Measurements from ENCODE around the gene ACVR2B. TPM values are rescaled to one million over a fixed set of nuclear protein-coding genes. Genes with fewer than 3 reads are reported as not detected.
A peak's percentile ranks its signal among the peaks of the same experiment; 100 is the strongest.

Gene ACVR2B
- total and polyA plus RNA-seq, 7 experiments from 2014 or later: 0.71 to 14.0 (median 7.5) TPM

GRCh38 chr3:38497031-38497430, 43.3 kb downstream of the ACVR2B start:
- intact Hi-C loops (cut with micrococcal nuclease): loop anchor here (2.0 to 10.0 kb wide), 7 partner anchors 150 to 888 kb away; partner anchors contain the start of genes ACAA1 (in 2 of the 2), MYD88 (in 2 of the 2), SLC25A38 (in 1 of the 2) and XYLB (in 1 of the 2)
- DNase-seq (no peak), ATAC-seq (no peak)
- Mint-ChIP-seq H3K9me3 (no peaks in the 10 kb centered on the region), H3K4me1 (peaks cover 4 to 29% (median 24%) of the 10 kb centered on the region in 7 donors), H3K36me3 (peaks cover 2 to 19% (median 5%) of the 10 kb centered on the region in 5 donors), H3K4me3 (peak overlapping the region; percentile 82 to 98 (median 95)), H3K27me3 (no peaks in the 10 kb centered on the region), H3K27ac (peak overlapping the region; percentile 20 to 94 (median 86))
- POLR2A ChIA-PET: interaction anchor here (0.8 to 1.5 kb wide), 4 partner anchors 22 to 332 kb away, joined by 3 to 7 read pairs (median 4); partner anchors contain the start of gene OXSR1
- H3K36me3 ChIP-seq (ENCODE audit: control insufficient read depth in 2 of 3, insufficient read depth in 3 of 3, low read length in 3 of 3): peaks cover 0 to 16% (median 11%) of the 10 kb centered on the region in 3 experiments
- peak overlapping the region; percentile 92 for H3K4me3 ChIP-seq (ENCODE audit: low read length)
- H3K27me3 ChIP-seq (ENCODE audit: control insufficient read depth in 2 of 2, insufficient read depth in 2 of 2, low read length in 2 of 2): no peaks in the 10 kb centered on the region
- peaks cover 0 to 8% of the 10 kb centered on the region in 2 donors for H3K4me1 ChIP-seq (ENCODE audit: control insufficient read depth in 2 of 2, insufficient read depth in 2 of 2, low read length in 2 of 2)
- H3K27ac ChIP-seq (ENCODE audit: low read depth, low read length): no peak overlapping the region
- H3K9me3 ChIP-seq (ENCODE audit: control insufficient read depth in 2 of 3, low read length in 3 of 3): no peaks in the 10 kb centered on the region
- CTCF ChIA-PET: interaction anchor here (0.6 to 2.4 kb wide), 13 partner anchors 9 to 1589 kb away, joined by 3 to 15 read pairs (median 6); no protein-coding TSS in a partner anchor

GRCh38 chr3:38500688-38501417, 47.2 kb downstream of the ACVR2B start:
- peaks cover 4 to 33% (median 10%) of the 10 kb centered on the region in 5 donors for H3K36me3 Mint-ChIP-seq
- no peak for ATAC-seq
- H3K4me3 Mint-ChIP-seq: no peak overlapping the region
- no peaks in the 10 kb centered on the region for H3K27me3 Mint-ChIP-seq
- no peaks in the 10 kb centered on the region for H3K9me3 ChIP-seq (ENCODE audit: control insufficient read depth in 2 of 3, low read length in 3 of 3)
- no peak overlapping the region for H3K27ac Mint-ChIP-seq
- peaks cover 0 to 30% (median 16%) of the 10 kb centered on the region in 3 experiments for H3K36me3 ChIP-seq (ENCODE audit: control insufficient read depth in 2 of 3, insufficient read depth in 3 of 3, low read length in 3 of 3)
- H3K4me3 ChIP-seq (ENCODE audit: low read length): no peak overlapping the region
- POLR2A ChIA-PET: interaction anchor here (0.8 kb wide), 1 partner anchor 335 kb away, joined by 3 read pairs; the partner anchor contains the start of gene OXSR1
- H3K4me1 Mint-ChIP-seq: peaks cover 4 to 29% (median 24%) of the 10 kb centered on the region in 7 donors
- CTCF ChIA-PET: interaction anchor here (0.7 to 1.6 kb wide), 3 partner anchors 9 to 155 kb away, joined by 3 to 4 read pairs (median 3); no protein-coding TSS in a partner anchor
- no peaks in the 10 kb centered on the region for H3K27me3 ChIP-seq (ENCODE audit: control insufficient read depth in 2 of 2, insufficient read depth in 2 of 2, low read length in 2 of 2)
- intact Hi-C loops (cut with micrococcal nuclease): no loop called here
- H3K27ac ChIP-seq (ENCODE audit: low read depth, low read length): no peak overlapping the region
- DNase-seq: no peak
- H3K9me3 Mint-ChIP-seq: no peaks in the 10 kb centered on the region
- peaks cover 0 to 8% of the 10 kb centered on the region in 2 donors for H3K4me1 ChIP-seq (ENCODE audit: control insufficient read depth in 2 of 2, insufficient read depth in 2 of 2, low read length in 2 of 2)

GRCh38 chr3:38507120-38507519, 53.4 kb downstream of the ACVR2B start:
- no peak overlapping the region for H3K4me3 Mint-ChIP-seq
- peaks cover 8 to 40% (median 23%) of the 10 kb centered on the region in 5 donors for H3K36me3 Mint-ChIP-seq
- DNase-seq (no peak), ATAC-seq (no peak)
- intact Hi-C loops (cut with micrococcal nuclease): no loop called here
- Histone ChIP-seq H3K9me3 (ENCODE audit: control insufficient read depth in 2 of 3, low read length in 3 of 3) (no peaks in the 10 kb centered on the region), H3K36me3 (ENCODE audit: control insufficient read depth in 2 of 3, insufficient read depth in 3 of 3, low read length in 3 of 3) (peaks cover 0 to 33% (median 5%) of the 10 kb centered on the region in 3 experiments), H3K27ac (ENCODE audit: low read depth, low read length) (no peak overlapping the region), H3K4me1 (ENCODE audit: control insufficient read depth in 2 of 2, insufficient read depth in 2 of 2, low read length in 2 of 2) (no peaks in the 10 kb centered on the region), H3K4me3 (ENCODE audit: low read length) (no peak overlapping the region), H3K27me3 (ENCODE audit: control insufficient read depth in 2 of 2, insufficient read depth in 2 of 2, low read length in 2 of 2) (no peaks in the 10 kb centered on the region)
- CTCF ChIA-PET: no interaction called here
- POLR2A ChIA-PET: no interaction called here
- H3K9me3 Mint-ChIP-seq: no peaks in the 10 kb centered on the region
- H3K27ac Mint-ChIP-seq: peak overlapping the region in 3 of 9 donors; percentile 37 to 72 (median 60)
- peaks cover 0 to 2% (median 0%) of the 10 kb centered on the region in 7 donors for H3K4me1 Mint-ChIP-seq
- no peaks in the 10 kb centered on the region for H3K27me3 Mint-ChIP-seq

GRCh38 chr3:38509732-38510131, 56.0 kb downstream of the ACVR2B start:
- Histone ChIP-seq H3K4me3 (ENCODE audit: low read length) (no peak overlapping the region), H3K27ac (ENCODE audit: low read depth, low read length) (no peak overlapping the region), H3K27me3 (ENCODE audit: control insufficient read depth in 2 of 2, insufficient read depth in 2 of 2, low read length in 2 of 2) (no peaks in the 10 kb centered on the region), H3K9me3 (ENCODE audit: control insufficient read depth in 2 of 3, low read length in 3 of 3) (no peaks in the 10 kb centered on the region), H3K4me1 (ENCODE audit: control insufficient read depth in 2 of 2, insufficient read depth in 2 of 2, low read length in 2 of 2) (no peaks in the 10 kb centered on the region), H3K36me3 (ENCODE audit: control insufficient read depth in 2 of 3, insufficient read depth in 3 of 3, low read length in 3 of 3) (peaks cover 0 to 30% (median 2%) of the 10 kb centered on the region in 3 experiments)
- peaks cover 13 to 39% (median 28%) of the 10 kb centered on the region in 5 donors for H3K36me3 Mint-ChIP-seq
- H3K4me3 Mint-ChIP-seq: no peak overlapping the region
- DNase-seq: no peak
- CTCF ChIA-PET: interaction anchor here (1.4 kb wide), 1 partner anchor 11 kb away, joined by 6 read pairs; no protein-coding TSS in a partner anchor
- intact Hi-C loops (cut with micrococcal nuclease): no loop called here
- no peak for ATAC-seq
- H3K27me3 Mint-ChIP-seq: no peaks in the 10 kb centered on the region
- no peaks in the 10 kb centered on the region for H3K9me3 Mint-ChIP-seq
- peaks cover 0 to 2% (median 0%) of the 10 kb centered on the region in 7 donors for H3K4me1 Mint-ChIP-seq
- peak overlapping the region in 2 of 9 donors; percentile 25 for H3K27ac Mint-ChIP-seq
- POLR2A ChIA-PET: interaction anchor here (1.5 kb wide), 1 partner anchor 11 kb away, joined by 3 read pairs; no protein-coding TSS in a partner anchor

- CTCF ChIA-PET: interaction anchor here (0.6 to 1.4 kb wide), 4 partner anchors 10 to 597 kb away, joined by 3 to 6 read pairs (median 3); no protein-coding TSS in a partner anchor
- no peak overlapping the region for H3K4me3 ChIP-seq (ENCODE audit: low read length)
- no peaks in the 10 kb centered on the region for H3K27me3 ChIP-seq (ENCODE audit: control insufficient read depth in 2 of 2, insufficient read depth in 2 of 2, low read length in 2 of 2)
- Mint-ChIP-seq H3K36me3 (peaks cover 13 to 41% (median 28%) of the 10 kb centered on the region in 5 donors), H3K4me3 (no peak overlapping the region), H3K27me3 (no peaks in the 10 kb centered on the region), H3K9me3 (no peaks in the 10 kb centered on the region), H3K27ac (peak overlapping the region in 2 of 9 donors; percentile 22 to 25), H3K4me1 (peaks cover 0 to 2% (median 0%) of the 10 kb centered on the region in 7 donors)
- no peak for DNase-seq
- no peak for ATAC-seq
- intact Hi-C loops (cut with micrococcal nuclease): no loop called here
- no peaks in the 10 kb centered on the region for H3K9me3 ChIP-seq (ENCODE audit: control insufficient read depth in 2 of 3, low read length in 3 of 3)
- peaks cover 0 to 35% (median 0%) of the 10 kb centered on the region in 3 experiments for H3K36me3 ChIP-seq (ENCODE audit: control insufficient read depth in 2 of 3, insufficient read depth in 3 of 3, low read length in 3 of 3)
- POLR2A ChIA-PET: interaction anchor here (1.5 kb wide), 1 partner anchor 10 kb away, joined by 3 read pairs; no protein-coding TSS in a partner anchor
- no peaks in the 10 kb centered on the region for H3K4me1 ChIP-seq (ENCODE audit: control insufficient read depth in 2 of 2, insufficient read depth in 2 of 2, low read length in 2 of 2)
- no peak overlapping the region for H3K27ac ChIP-seq (ENCODE audit: low read depth, low read length)
These were observed 56.9 kb downstream of the ACVR2B start for GRCh38 chr3:38510631-38511030.

GRCh38 chr3:38511546-38511945, 57.9 kb downstream of the ACVR2B start:
- H3K27ac Mint-ChIP-seq: no peak overlapping the region

More at GRCh38 chr3:38511546-38511945, 57.9 kb downstream of the ACVR2B start:
- ATAC-seq (no peak), DNase-seq (no peak)
- intact Hi-C loops (cut with micrococcal nuclease): no loop called here
- H3K27ac ChIP-seq (ENCODE audit: low read depth, low read length): no peak overlapping the region
- H3K27me3 ChIP-seq (ENCODE audit: control insufficient read depth in 2 of 2, insufficient read depth in 2 of 2, low read length in 2 of 2): no peaks in the 10 kb centered on the region
- ChIA-PET POLR2A (no interaction called here), CTCF (interaction anchor here (0.9 to 1.2 kb wide), 2 partner anchors 10 to 488 kb away, joined by 3 to 5 read pairs; no protein-coding TSS in a partner anchor)
- peaks cover 0 to 2% (median 0%) of the 10 kb centered on the region in 7 donors for H3K4me1 Mint-ChIP-seq
- peaks cover 0 to 32% (median 0%) of the 10 kb centered on the region in 3 experiments for H3K36me3 ChIP-seq (ENCODE audit: control insufficient read depth in 2 of 3, insufficient read depth in 3 of 3, low read length in 3 of 3)
- no peaks in the 10 kb centered on the region for H3K27me3 Mint-ChIP-seq
- H3K4me3 ChIP-seq (ENCODE audit: low read length): no peak overlapping the region
- no peaks in the 10 kb centered on the region for H3K9me3 ChIP-seq (ENCODE audit: control insufficient read depth in 2 of 3, low read length in 3 of 3)
- no peaks in the 10 kb centered on the region for H3K9me3 Mint-ChIP-seq
- no peaks in the 10 kb centered on the region for H3K4me1 ChIP-seq (ENCODE audit: control insufficient read depth in 2 of 2, insufficient read depth in 2 of 2, low read length in 2 of 2)
- peaks cover 13 to 48% (median 29%) of the 10 kb centered on the region in 5 donors for H3K36me3 Mint-ChIP-seq
- H3K4me3 Mint-ChIP-seq: no peak overlapping the region
